GM12878 (cell line): ENCODE measurements around the gene PSMG3. TPM values are rescaled to one million over a fixed set of nuclear protein-coding genes. Genes with fewer than 3 reads are reported as not detected.

Source experiments
- ATAC-seq: fragments of 200-7000 bp; cut with Tn5 transposase; 3 replicates; pipeline ENCODE4 v1.9.1; 2020; ENCODE audit warnings: mild to moderate bottlenecking, moderate library complexity
- BruUV-seq: library from RNA; stranded (reverse); fragments of 400-500 nt; replicated peaks from 2 replicates; lab custom pipeline; 2021; lab: Mats Ljungman, UMichigan
- CTCF ChIA-PET: fragments of 300-600 bp; sonication (Branson Sonifier 250); formaldehyde crosslinking; extraction: SDS; loops from one replicate; lab custom pipeline; 2021; ENCODE audit warnings: inconsistent platforms; lab: Yijun Ruan, JAX
- POLR2A ChIA-PET: fragments of 350-600 bp; formaldehyde crosslinking; extraction: SDS; loops from one replicate; lab custom pipeline; 2021; ENCODE audit warnings: inconsistent platforms; lab: Charles Lee
- RAD21 ChIA-PET: fragments of 300-600 bp; sonication (Branson Sonifier 250); formaldehyde crosslinking; loops from one replicate; lab custom pipeline; 2023; ENCODE audit warnings: antibody characterized with exemption; ENCODE audit not compliant: unreplicated experiment; lab: Charles Lee
- SMC1A ChIA-PET: fragments of 300-600 bp; sonication (Branson Sonifier 250); formaldehyde crosslinking; loops from one replicate; lab custom pipeline; 2023; ENCODE audit not compliant: unreplicated experiment, uncharacterized antibody; lab: Charles Lee
- DNase-seq: peaks from one replicate; pipeline ENCODE4 v3.0.0-alpha.2; 2011; ENCODE audit warnings: low read depth, low spot score
- FAIRE-seq: peaks from 3 replicates; lab custom pipeline; 2011; peaks lifted over from hg19 to GRCh38; lab: Jason Lieb, UNC
- H2AFZ ChIP-seq: 2 replicates; pipeline ENCODE4 v1.6.0; 2011; ENCODE audit warnings: low read depth, low read length, control low read depth; ENCODE audit not compliant: control insufficient read depth
- H3K27ac ChIP-seq: 2 replicates; pipeline ENCODE4 v1.5.1; 2011; ENCODE audit warnings: control low read depth; ENCODE audit not compliant: control insufficient read depth, insufficient read depth
- H3K27me3 ChIP-seq, 2 experiments: replicated peaks in 1 of 2; 2 replicates each; pipeline versions ENCODE4 v1.6.0 to v1.6.1; 2011; ENCODE audit warnings: low read length in 1 of 2; ENCODE audit not compliant: control insufficient read depth in 2 of 2, insufficient read depth in 2 of 2
- H3K36me3 ChIP-seq, 2 experiments: 2 replicates each; pipeline ENCODE4 v1.5.1; 2011; ENCODE audit warnings: low read length in 1 of 2; ENCODE audit not compliant: control insufficient read depth in 2 of 2, insufficient read depth in 2 of 2
- H3K4me1 ChIP-seq: 2 replicates; pipeline ENCODE4 v1.6.1; 2011; ENCODE audit warnings: mild to moderate bottlenecking, low read length, moderate library complexity, mixed read lengths; ENCODE audit not compliant: control insufficient read depth, insufficient read depth
- H3K4me2 ChIP-seq: 2 replicates; pipeline ENCODE4 v1.6.0; 2011; ENCODE audit warnings: control low read depth; ENCODE audit not compliant: control insufficient read depth, insufficient read depth
- H3K4me3 ChIP-seq: fragments of 200-600 bp; sonication (generic); 2 replicates; pipeline ENCODE4 v1.5.1; 2016
- H3K79me2 ChIP-seq: 2 replicates; pipeline ENCODE4 v1.6.0; 2011; ENCODE audit warnings: low read length; ENCODE audit not compliant: control insufficient read depth, insufficient read depth
- H3K9ac ChIP-seq: 2 replicates; pipeline ENCODE4 v1.8.0; 2011; ENCODE audit warnings: low read length, control low read depth, mixed read lengths; ENCODE audit not compliant: control insufficient read depth, insufficient read depth
- H3K9me3 ChIP-seq: replicated peaks from 3 replicates; pipeline ENCODE4 v1.5.1; 2011; ENCODE audit warnings: mild to moderate bottlenecking, low read length; ENCODE audit not compliant: control insufficient read depth, insufficient read depth
- H4K20me1 ChIP-seq: 2 replicates; pipeline ENCODE4 v1.6.0; 2011; ENCODE audit not compliant: control insufficient read depth, insufficient read depth
- CBX3 ChIP-seq: fragments of 200-600 bp; sonication (generic); IDR thresholded peaks from 2 replicates; pipeline ENCODE4 v1.6.1; 2016; ENCODE audit warnings: low read depth, borderline replicate concordance
- CHD4 ChIP-seq: fragments of 200-600 bp; sonication (generic); IDR thresholded peaks from 2 replicates; pipeline ENCODE4 v1.6.1; 2016; ENCODE audit warnings: mild to moderate bottlenecking
- NR2C1 ChIP-seq: fragments of 450-650 bp; IDR thresholded peaks from 2 replicates; pipeline ENCODE4 v1.6.1; 2017; ENCODE audit warnings: antibody characterized with exemption, mild to moderate bottlenecking, moderate library complexity
- POLR2A ChIP-seq: IDR thresholded peaks from 2 replicates; pipeline ENCODE4 v1.6.1; 2011; ENCODE audit warnings: low read depth, mild to moderate bottlenecking, low read length
- STAT3 ChIP-seq: IDR thresholded peaks from 2 replicates; pipeline ENCODE4 v1.6.1; 2011; ENCODE audit warnings: low read depth, low read length, improper control_type of control experiment
- WRNIP1 ChIP-seq: IDR thresholded peaks from 2 replicates; pipeline ENCODE4 v1.6.1; 2011; ENCODE audit warnings: low read depth, low read length, improper control_type of control experiment, borderline replicate concordance
- ZNF217 ChIP-seq: fragments of 450-650 bp; IDR thresholded peaks from 2 replicates; pipeline ENCODE4 v1.6.1; 2017; ENCODE audit warnings: antibody characterized with exemption, mild to moderate bottlenecking
- ZNF687 ChIP-seq: fragments of 450-650 bp; IDR thresholded peaks from 2 replicates; pipeline ENCODE4 v1.6.1; 2017; ENCODE audit warnings: mild to moderate bottlenecking, moderate library complexity
- WGBS: methylation state at CpG from one replicate; pipeline ENCODE4 v1.1.6; 2016; ENCODE audit warnings: low lambda C conversion rate; ENCODE audit not compliant: insufficient replicate concordance, insufficient coverage; ENCODE audit errors: missing lambda C conversion rate; 5-methylcytosine and 5-hydroxymethylcytosine counted together
- in situ Hi-C: fragments of 300-500 bp; cut with MboI; formaldehyde crosslinking; loops from 9 replicates; pipeline ENCODE4 v1.14.3; 2018; ENCODE audit warnings: mixed read lengths
- intact Hi-C: fragments of 100-400 bp; cut with micrococcal nuclease; formaldehyde crosslinking; loops from one replicate; pipeline ENCODE4 v1.14.2; 2022; ENCODE audit not compliant: unreplicated experiment
- polyA plus RNA-seq, 11 experiments: library from polyadenylated mRNA; depleted of rRNA in 4 of 11; unstranded in 6 of 11; stranded (reverse) in 5 of 11; fragments of >200 nt; fragmentation: Nextera tagmentation in 4 of 11; fragmentation: Illumina TruSeq in 1 of 11; extraction: Ambion mirVana in 4 of 11; extraction: Trizol in 1 of 11; gene quantifications; 1 replicate in 1 of 11; 2 replicates in 10 of 11; pipeline versions ENCODE4 v1.2.1 to v1.2.3, GENCODE V29; 2011 to 2016; ENCODE audit warnings: inconsistent platforms in 2 of 11, missing spikeins in 2 of 11, low read depth in 1 of 11
- total RNA-seq, 4 experiments: library from RNA; depleted of rRNA in 3 of 4; stranded (reverse); fragments of >200 nt in 3 of 4; fragmentation: Illumina TruSeq in 1 of 4; extraction: Trizol in 1 of 4; gene quantifications; 2 replicates each; pipeline versions ENCODE4 v1.2.1 to v1.2.3, GENCODE V29; 2013 to 2021

The PSMG3 gene
- total and polyA plus RNA-seq, 10 of the 15 experiments (the other 5 are each of a cell fraction or from before 2014, with no cell fraction given): 23.9 to 115 (median 60.6) TPM

GRCh38 chr7:1542841-1543747 lies 26.7 kb downstream of the PSMG3 start (continued):
- TF ChIP-seq STAT3 (no peak), NR2C1 (no peak), ZNF687 (no peak)

GRCh38 chr7:1542329-1542728 lies 27.5 kb downstream of the PSMG3 start:
- no peak overlapping the region for H3K4me3 ChIP-seq
- H3K79me2 ChIP-seq: peaks cover 3% of the 10 kb centered on the region
- ATAC-seq (no peak), DNase-seq (no peak), FAIRE-seq (no peak)
- H3K27ac ChIP-seq: no peak overlapping the region
- ChIA-PET CTCF (no interaction called here), SMC1A (no interaction called here), POLR2A (no interaction called here), RAD21 (no interaction called here)
- H3K9me3 ChIP-seq: no peaks in the 10 kb centered on the region
- no peaks in the 10 kb centered on the region for H4K20me1 ChIP-seq
- intact Hi-C loops: no loop called here
- H3K4me2 ChIP-seq: no peak overlapping the region
- no peaks in the 10 kb centered on the region for H3K4me1 ChIP-seq
- H3K27me3 ChIP-seq: no peaks in the 10 kb centered on the region
- no TSS peak for BruUV-seq
- WGBS: 96% methylated on average over 21 of the region's 21 CpGs
- no peak overlapping the region for H3K9ac ChIP-seq
- TF ChIP-seq CHD4 (no peak), POLR2A (0 out of 2 replicates have a peak, but pooled peaks have one; percentile 26), ZNF217 (no peak), WRNIP1 (no peak), CBX3 (no peak)
- no peak overlapping the region for H2AFZ ChIP-seq
- in situ Hi-C loops: no loop called here
- H3K36me3 ChIP-seq: peaks cover 3 to 21% of the 10 kb centered on the region in 2 experiments; a peak in 3 of 4 replicates
